ENCODE results near the gene SREBF2.

- TF ChIP-seq POLR2A (IDR thresholded peaks at IDR 0.05) (no peak), CTCF (IDR thresholded peaks at IDR 0.05) (no peak), POLR2AphosphoS5 (IDR thresholded peaks at IDR 0.05) (no peak)
Measured at GRCh38 chr22:41844513-41844912, 11.6 kb downstream of the SREBF2 start.

Data from upper lobe of left lung (tissue), 4 donors.